Spleen (tissue), 7 donors: Measurements from ENCODE around the gene GAS6.

ENCODE experiments used
- CTCF ChIP-seq, 11 experiments: fragments of 200-600 bp in 7 of 11; fragments of 450-650 bp in 4 of 11; sonication (generic) in 4 of 11; IDR thresholded peaks in 8 of 11; conservative IDR thresholded peaks in 3 of 11; 1 replicate in 7 of 11; 2 replicates in 4 of 11; pipeline versions ENCODE4 v1.4.0 to v1.8.0; 2016 to 2021; ENCODE audit warnings: antibody characterized with exemption in 11 of 11, inconsistent platforms in 4 of 11, mild to moderate bottlenecking in 1 of 11
- POLR2A ChIP-seq, 3 donors: fragments of 450-650 bp; IDR thresholded peaks; one replicate each; pipeline ENCODE4 v1.5.1; 2017; ENCODE audit warnings: antibody characterized with exemption in 3 of 3, mild to moderate bottlenecking in 1 of 3
- POLR2AphosphoS5 ChIP-seq, 3 donors: sonication (generic); formaldehyde crosslinking; IDR thresholded peaks; one replicate each; pipeline ENCODE4 v1.5.1; 2017; ENCODE audit warnings: antibody characterized with exemption in 3 of 3
- donor health status: DM: no; HTN: no; CAD: no; lungs with moderate emphysema.
- donor health status: DM: no; HTN: no; CAD: no.
- donor health status: DM: no; HTN: no; CAD: no.

DNA sequence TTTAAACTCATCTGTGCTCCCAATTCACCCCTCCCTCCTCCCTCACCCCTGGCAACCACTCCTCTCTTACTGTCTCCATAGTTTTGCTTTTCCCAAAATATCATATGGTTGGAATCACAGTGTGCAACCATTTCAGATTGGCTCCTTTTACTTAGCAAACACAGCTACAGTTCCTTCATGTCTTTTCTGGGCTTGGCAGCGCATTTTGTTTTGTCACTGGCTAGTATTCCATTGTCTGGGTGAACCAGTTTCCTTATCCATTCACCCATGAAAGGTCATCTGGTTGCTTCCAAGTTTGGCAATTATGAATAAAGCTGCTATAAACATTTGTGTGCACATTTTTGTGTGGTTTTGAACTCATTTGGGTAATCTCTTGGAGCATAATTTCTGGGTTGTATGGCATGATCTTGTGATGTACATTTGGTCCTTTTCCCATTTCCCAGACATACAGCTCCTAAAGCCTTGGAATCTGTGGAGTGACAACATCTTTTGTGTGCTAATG lies 23.9 kb upstream of the GAS6 start:
- TF ChIP-seq POLR2A (IDR thresholded peaks at IDR 0.05) (no peak), CTCF (IDR thresholded peaks at IDR 0.05 in 8 of 11, conservative IDR thresholded peaks at IDR 0.05 in 3 of 11) (no peak), POLR2AphosphoS5 (IDR thresholded peaks at IDR 0.05) (no peak)
